ENCODE measurements around the gene TTC24. TPM values are rescaled to one million over a fixed set of nuclear protein-coding genes. Genes with fewer than 3 reads are reported as not detected.
"Not testable (repeated sequence)": the region's sequence is repeated elsewhere in the genome, so short reads cannot be mapped to it uniquely, and the experiment has no call there.

TTC24 gene
- total RNA-seq, 4 donors from 2014 or later: 0.27 to 0.67 TPM; not detected in 2

DNA sequence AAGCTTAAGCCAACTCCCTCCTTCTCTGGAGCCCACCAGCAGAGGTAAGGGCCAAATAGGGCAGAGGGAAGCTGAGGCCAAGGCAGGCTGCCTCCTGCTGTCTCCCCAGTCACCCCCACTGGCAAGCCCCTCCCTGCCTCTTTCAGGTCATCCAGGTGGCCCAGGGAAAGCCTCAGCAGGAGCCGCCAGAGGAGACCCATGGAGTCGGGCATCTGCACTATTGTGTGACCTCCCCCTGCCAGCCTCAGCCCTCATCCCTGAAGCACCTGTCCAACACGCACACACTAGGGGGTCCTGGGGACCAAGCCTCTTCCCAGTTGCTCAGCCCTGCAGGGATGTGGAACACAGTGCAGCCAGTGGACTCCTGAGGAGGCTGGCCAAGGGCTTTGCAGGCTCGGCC is 6.8 kb downstream of the TTC24 start:
- intact Hi-C loops (cut with DNase I): no loop called here
- Histone ChIP-seq H3K27ac (no peak overlapping the region), H3K36me3 (no peaks in the 10 kb centered on the region), H3K27me3 (no peaks in the 10 kb centered on the region), H3K4me3 (replicated peaks in 1 of 3) (no peak overlapping the region), H3K4me1 (peaks cover 4 to 5% of the 10 kb centered on the region in 2 donors), H3K9me3 (no peaks in the 10 kb centered on the region)
- no peak for TF ChIP-seq CTCF (IDR thresholded peaks at IDR 0.05)
- TF ChIP-seq POLR2A (IDR thresholded peaks at IDR 0.05): no peak
- WGBS, 2 donors: 71 to 72% methylated on average over 4 of the region's 4 CpGs
- DNase-seq: no peak

- Histone ChIP-seq H3K9me3 (no peaks in the 10 kb centered on the region), H3K27ac (no peak overlapping the region), H3K36me3 (no peaks in the 10 kb centered on the region), H3K27me3 (no peaks in the 10 kb centered on the region), H3K4me3 (replicated peaks in 1 of 3) (no peak overlapping the region), H3K4me1 (peaks cover 6% of the 10 kb centered on the region in 2 donors)
- intact Hi-C loops (cut with DNase I): no loop called here
- whole genome bisulfite sequencing, 2 donors: 89 to 98% methylated on average over 3 of the region's 3 CpGs
- TF ChIP-seq CTCF (IDR thresholded peaks at IDR 0.05): no peak
- no peak for TF ChIP-seq POLR2A (IDR thresholded peaks at IDR 0.05)
- no peak for DNase-seq
Measured at GRCh38 chr1:156586892-156587477, 7.5 kb downstream of the TTC24 start.

DNA sequence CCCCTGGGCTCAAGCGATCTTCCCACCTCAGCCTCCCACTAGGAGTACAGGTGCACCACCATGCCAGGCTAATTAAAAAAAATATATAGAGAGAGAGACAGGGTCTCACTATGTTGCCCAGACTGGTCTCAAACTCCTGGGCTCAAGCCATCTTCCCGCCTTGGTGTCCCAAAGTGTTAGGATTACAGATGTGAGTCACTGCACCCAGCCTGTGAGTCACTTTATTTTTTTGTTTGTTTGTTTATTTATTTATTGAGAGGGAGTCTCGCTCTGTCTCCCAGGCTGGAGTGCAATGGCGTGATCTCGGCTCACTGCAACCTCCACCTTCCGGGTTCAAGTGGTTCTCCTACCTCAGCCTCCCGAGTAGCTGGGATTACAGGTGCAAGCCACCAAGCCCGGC is 8.4 kb downstream of the TTC24 start:
- DNase-seq; H3K4me3 ChIP-seq (replicated peaks in 1 of 3); H3K9me3 ChIP-seq; intact Hi-C loops (cut with DNase I); H3K36me3 ChIP-seq; H3K27me3 ChIP-seq; H3K27ac ChIP-seq: not testable (repeated sequence)
- H3K4me1 ChIP-seq: peaks cover 11 to 12% of the 10 kb centered on the region in 2 donors
- WGBS, 2 donors: 88 to 94% methylated on average over 8 of the region's 8 CpGs

GRCh38 chr1:156589546-156589945 is 10.0 kb downstream of the TTC24 start:
- H3K27ac ChIP-seq: no peak overlapping the region
- H3K9me3 ChIP-seq: no peaks in the 10 kb centered on the region
- intact Hi-C loops (cut with DNase I): no loop called here
- H3K4me3 ChIP-seq (replicated peaks in 1 of 3): no peak overlapping the region
- H3K4me1 ChIP-seq: peaks cover 11 to 12% of the 10 kb centered on the region in 2 donors
- TF ChIP-seq CTCF (IDR thresholded peaks at IDR 0.05) (no peak), POLR2A (IDR thresholded peaks at IDR 0.05) (no peak)
- H3K36me3 ChIP-seq: peaks cover 0 to 5% of the 10 kb centered on the region in 2 donors
- WGBS, 2 donors: 68 to 71% methylated on average over 5 of the region's 5 CpGs
- no peak for DNase-seq
- no peaks in the 10 kb centered on the region for H3K27me3 ChIP-seq

DNA sequence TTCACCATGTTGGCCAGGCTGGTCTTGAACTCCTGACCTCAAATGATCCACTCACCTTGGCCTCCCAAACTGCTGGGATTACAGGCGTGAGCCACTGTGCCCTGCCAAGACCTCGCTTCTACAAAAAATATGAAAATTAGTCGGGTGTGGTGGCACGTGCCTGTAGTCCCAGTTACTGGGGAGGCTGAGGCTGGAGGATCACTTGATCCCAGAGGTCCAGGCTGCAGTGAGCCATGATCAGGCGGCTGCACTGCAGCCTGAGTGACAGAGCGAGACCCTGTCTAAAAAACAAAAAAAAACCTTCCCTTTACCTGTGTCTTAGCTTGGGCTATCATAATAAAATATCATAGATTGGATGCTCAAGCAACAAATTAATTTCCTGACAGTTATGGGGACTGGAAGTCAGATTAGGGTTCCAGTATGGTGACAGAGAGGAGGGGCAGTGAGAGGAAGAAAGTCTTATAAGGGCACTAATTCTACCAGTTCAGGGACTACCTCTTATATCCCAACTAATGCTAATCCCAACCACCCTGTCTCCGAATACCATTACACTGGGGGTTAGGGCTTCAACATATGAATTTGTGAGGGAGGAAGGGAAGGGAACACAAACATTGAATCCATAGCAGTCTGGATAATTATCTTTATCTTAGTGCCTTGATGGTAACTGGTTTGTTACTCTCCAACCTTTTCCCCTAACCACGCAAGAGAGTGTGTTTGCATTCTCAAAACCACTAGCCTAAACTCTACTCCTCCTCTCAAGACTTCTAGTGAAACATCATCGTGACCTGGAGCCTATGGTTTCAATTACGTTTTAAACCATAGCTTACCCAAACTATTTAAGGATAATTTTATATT is 11.0 kb downstream of the TTC24 start:
- TF ChIP-seq CTCF (IDR thresholded peaks at IDR 0.05): no peak
- TF ChIP-seq POLR2A (IDR thresholded peaks at IDR 0.05): no peak
- H3K27ac ChIP-seq: peak overlapping the region in 2 of 3 donors; percentile 72 to 83
- H3K4me1 ChIP-seq: peaks cover 11 to 12% of the 10 kb centered on the region in 2 donors
- no peak overlapping the region for H3K4me3 ChIP-seq (replicated peaks in 1 of 3)
- H3K36me3 ChIP-seq: peaks cover 3 to 15% of the 10 kb centered on the region in 2 donors
- no peaks in the 10 kb centered on the region for H3K9me3 ChIP-seq
- DNase-seq: no peak
- 84 to 87% methylated on average over 10 of the region's 10 CpGs for WGBS, 2 donors
- intact Hi-C loops (cut with DNase I): loop anchor here (5.0 kb wide), 1 partner anchor 83 kb away; no protein-coding TSS in a partner anchor
- no peaks in the 10 kb centered on the region for H3K27me3 ChIP-seq

Data from thyroid gland (tissue), 4 donors.